DMS79 treated with DMSO at 0.1 percent for 48 hours (cell line): ENCODE measurements around the gene RNF145.

ENCODE experiments used
- DNase-seq: peaks from one replicate; lab custom pipeline; 2025; lab: John Stamatoyannopoulos, UW

The RNF145 gene

GRCh38 chr5:159217236-159217635, 7.9 kb upstream of the RNF145 start:
- no peak for DNase-seq

DNA sequence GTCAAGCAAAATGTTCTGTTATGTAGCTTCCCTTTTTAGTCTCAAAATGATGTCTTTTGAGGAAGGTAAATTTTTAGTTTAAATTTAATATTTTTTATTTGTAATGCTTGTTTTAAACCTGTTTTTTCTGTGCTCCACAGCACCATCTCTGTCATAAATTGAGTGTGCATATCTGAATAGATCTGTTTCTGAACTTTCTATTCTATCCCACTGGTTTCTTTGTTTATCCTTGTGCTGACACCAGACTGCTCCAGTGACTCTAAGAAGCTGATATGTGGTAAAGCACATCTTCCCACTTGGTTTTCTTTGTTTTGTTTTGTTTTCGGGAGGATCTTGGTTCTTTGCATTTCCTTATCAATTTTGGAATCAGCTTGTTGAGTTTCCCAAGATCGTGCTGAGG, 7.1 kb upstream of the RNF145 start:
- DNase-seq, result no peak

DNA sequence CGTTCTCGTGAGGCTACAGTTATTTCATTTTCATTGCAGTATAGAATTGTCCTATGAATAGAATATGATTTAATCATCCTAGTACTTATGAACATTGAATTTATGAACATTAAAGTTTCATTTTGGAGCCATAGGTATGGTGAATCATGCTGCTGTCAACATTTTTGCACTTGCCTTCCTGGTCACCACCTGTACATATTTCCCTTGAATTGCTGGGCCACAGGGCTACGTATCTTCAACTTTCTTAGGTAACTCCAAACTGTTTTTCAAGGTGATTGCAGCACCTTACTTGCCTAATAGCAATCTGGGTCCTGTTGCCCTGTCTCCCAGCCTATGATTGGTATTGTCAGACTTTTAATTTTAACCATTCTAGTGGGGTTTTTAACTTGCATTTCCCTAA, 6.5 kb upstream of the RNF145 start:
- DNase-seq, result no peak

DNA sequence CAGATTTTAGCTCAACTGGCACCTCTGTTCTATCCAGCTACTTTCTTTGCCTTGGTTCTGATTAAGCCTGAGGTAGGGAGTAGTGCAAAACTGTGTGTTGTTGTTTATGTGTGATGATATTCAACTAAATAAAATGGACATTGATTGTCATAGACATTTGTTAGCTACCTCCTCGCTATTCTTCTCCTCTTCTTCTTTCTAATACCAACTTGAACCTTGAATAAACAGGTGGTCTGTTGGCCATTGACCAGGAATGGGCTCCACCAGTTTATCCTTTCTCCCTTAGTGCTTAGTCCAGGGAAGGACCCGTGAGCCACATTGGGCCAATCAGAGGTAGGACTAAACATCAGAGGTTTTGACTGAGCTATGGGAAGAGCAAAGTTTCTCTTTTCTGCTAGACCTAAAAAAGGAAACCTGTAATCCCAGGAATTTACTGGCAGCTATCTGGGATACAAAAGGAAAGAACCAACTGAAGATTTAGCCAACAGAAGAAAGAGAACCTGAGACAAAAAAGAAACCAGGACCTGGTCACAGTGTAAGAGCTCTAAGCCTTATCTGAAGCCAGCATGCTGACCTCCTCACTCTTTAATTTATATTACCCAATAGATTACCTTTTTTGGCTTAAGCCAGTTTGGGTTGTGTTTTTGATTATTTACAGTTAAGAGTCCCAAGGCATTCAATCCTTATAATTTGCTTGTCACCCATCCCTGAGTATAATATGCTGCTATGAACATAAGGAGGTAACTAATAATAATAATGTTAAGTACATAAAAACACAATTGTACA, 5.3 kb upstream of the RNF145 start:
- DNase-seq, result no peak

DNA sequence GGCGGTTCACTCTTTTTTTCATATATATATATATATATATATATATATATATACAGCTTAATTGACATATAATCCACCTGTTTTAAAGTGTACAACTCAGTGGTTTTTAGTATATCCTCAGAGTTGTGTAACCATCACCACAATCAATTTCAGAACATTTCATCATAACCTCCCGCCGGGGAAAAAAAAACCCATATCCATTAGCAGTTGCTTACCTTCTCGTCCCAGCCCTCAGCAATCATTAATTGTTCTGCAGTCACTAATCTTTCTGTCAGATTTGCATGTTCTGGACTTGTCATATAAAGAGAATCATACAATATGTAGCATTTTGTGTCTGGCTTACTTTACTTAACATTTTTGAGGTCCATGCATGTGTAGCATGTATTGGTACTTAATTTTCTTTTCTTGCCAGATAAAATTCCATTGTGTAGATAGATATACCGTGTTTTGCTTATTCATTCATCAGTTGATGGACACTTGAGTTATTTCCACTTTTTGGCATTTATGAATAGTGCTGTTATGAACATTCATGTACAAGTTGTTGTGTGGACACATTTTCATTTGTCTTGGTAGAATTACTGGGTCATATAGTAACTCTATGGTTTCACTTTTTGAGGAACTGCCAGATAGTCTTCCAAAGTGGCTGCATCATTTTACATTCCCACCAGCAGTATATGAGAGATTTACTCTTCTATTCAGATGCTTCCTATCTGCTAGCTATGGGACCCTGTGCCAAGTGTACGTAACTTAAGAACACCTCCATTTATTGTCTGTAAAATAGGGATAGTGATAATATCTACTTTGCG, 3.5 kb upstream of the RNF145 start:
- no peak for DNase-seq

DNA sequence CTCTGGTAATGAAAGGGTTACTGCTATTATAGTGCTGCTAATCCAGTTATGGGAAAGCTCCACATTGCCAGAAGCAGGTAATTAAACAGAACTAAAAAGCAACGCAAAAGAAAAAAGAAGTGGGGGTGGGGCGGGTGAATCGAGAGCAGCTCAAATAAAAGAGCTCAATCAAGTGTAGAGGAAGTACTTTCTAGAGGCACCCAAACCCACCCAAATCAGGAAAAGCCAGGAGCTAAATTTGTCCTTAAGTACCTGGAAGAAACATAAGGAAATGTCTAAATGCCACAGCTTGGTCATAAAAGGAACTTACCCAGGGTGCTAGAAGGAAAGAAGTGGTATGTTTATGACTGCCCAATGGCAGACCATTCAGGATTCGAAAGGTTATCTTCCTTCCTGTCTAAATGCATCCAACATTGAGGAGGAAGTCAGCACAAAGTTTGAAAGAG, 2.4 kb upstream of the RNF145 start:
- DNase-seq, result peak; percentile 28

- no peak for DNase-seq
Measured at GRCh38 chr5:159210846-159211245, 1.5 kb upstream of the RNF145 start.

GRCh38 chr5:159210210-159210661, 883 bp upstream of the RNF145 start:
- no peak for DNase-seq

- no peak for DNase-seq
Measured at GRCh38 chr5:159208514-159209437, 577 bp downstream of the RNF145 start.

GRCh38 chr5:159207686-159208513, 1.5 kb downstream of the RNF145 start:
- DNase-seq, result peak; percentile 45

DNA sequence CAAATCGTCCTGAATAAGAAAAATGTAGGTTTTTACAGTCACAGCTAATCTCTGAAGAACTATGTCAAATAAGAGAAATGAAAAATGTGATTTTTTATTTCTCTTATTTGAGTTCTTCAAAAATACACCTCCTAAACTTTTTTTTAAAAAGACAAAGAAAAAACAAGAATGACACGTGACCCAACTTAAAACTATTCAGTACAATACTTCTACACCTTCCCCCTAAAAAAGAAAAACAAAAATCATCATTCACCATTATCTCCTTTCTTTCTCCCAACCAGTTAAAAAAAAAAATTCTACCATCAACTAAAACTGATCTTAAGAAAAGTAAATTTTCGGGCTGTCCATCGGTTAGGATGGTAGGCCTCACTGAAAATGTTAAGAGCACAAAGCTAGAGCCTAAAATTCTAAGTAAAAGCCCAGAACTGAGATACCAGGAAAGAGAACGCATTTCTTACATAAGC, 2.1 kb downstream of the RNF145 start:
- DNase-seq, result no peak

- no peak for DNase-seq
Measured at GRCh38 chr5:159206818-159207217, 2.5 kb downstream of the RNF145 start.

- no peak for DNase-seq
Measured at GRCh38 chr5:159206368-159206767, 3.0 kb downstream of the RNF145 start.

DNA sequence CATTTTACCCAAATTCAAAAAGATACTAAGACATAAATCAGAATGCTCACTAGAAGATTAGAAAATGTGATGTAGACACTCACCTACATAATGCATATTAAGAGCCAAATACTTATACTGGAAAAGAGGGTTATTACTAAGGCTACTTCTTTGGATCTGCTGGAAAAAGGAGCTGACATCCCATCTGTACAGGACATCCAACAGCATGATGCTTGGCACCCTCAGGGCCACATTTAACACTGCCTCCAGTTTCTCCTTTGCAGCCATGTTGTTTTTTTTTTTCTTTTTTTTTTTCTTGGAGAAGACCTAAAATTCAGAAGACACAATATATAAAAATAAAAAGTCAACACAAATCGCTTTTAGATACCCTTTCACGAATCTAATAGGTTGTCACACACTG, 6.0 kb downstream of the RNF145 start:
- no peak for DNase-seq

- no peak for DNase-seq
Measured at GRCh38 chr5:159202151-159202550, 7.2 kb downstream of the RNF145 start.

DNA sequence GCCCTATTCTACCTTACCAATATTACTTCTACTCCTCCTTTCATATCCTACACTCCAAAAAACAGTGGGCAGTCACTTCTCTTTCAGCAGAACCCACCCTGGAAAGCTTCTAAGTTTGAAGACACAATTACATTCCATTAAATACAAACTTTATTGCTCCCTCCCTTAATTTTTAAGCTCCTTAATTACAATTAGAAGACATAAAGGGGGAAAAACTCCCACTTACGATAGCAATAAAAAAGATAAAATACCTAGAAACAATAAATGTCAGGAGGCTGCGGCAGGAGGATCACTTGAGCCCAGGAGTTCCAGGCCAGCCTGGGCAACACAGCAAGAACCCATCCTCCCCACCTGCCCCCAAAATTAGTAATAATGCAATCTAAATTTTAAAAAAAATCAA, 9.6 kb downstream of the RNF145 start:
- DNase-seq, result no peak

- DNase-seq, result no peak
Measured at GRCh38 chr5:159199225-159199624, 10.1 kb downstream of the RNF145 start.

DNA sequence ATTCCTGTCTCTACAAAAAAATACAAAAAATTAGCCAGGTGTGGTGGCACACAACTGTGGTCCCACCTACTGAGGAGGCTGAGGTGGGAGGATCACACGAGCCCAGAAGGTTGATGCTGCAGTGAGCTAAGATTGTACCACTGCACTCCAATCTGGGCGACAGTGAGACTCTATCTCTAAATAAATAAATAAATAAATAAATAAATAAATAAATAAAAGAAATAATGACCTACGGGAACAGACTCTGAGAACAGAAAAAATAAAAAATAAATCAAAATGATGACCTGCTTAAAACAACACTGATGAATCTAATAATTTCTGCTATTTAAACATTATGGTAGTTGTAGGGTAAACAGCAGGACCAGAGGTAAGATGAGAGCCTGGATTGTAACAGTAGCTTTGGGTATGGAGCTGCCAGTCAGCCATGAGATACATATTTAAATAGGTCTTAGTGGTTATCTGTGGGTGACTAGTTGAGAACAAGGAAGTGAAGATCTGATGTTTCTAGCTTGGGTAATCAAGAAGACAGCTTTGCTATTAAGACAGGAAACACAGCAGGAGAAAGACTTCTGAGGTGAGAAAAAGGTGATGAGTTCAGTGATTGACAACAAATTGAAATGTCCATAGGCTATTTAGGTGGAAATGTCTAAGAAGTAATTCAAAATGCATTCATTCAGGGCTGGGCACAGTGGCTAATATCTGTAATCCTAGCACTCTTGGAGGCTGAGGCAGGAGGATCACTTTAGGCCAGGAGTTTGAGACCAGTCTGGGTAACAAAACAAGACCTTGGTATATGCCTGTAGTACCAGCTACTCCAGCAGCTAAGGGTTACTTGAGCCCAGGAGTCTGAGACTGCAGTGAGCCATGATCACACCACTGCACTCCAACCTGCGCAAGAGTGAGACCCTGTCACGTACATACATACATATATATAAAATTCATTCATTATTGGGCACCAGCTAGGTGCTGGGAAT, 11.0 kb downstream of the RNF145 start:
- DNase-seq, result no peak

- DNase-seq, result no peak
Measured at GRCh38 chr5:159195775-159196174, 13.6 kb downstream of the RNF145 start.

GRCh38 chr5:159190170-159190569, 19.2 kb downstream of the RNF145 start:
- no peak for DNase-seq
